ENCODE data around the gene PIM2. TPM values are rescaled to one million over a fixed set of nuclear protein-coding genes. Genes with fewer than 3 reads are reported as not detected.

Gene PIM2
- total RNA-seq, result 1 to 10 TPM; 1.3 to 8.6 (median 2.4) TPM
- 1 to 10 TPM; 2.8 to 8.2 TPM for polyA plus RNA-seq

GRCh38 chrX:48918643-48919340 lies at the start of gene PIM2:
TSS of gene PIM2 (minus strand) at chrX:48919024. CDS start at chrX:48918834, 190 bp downstream.
- ATAC-seq (peak; percentile 84 to 92 (median 90)), FAIRE-seq (peak; percentile 96), DNase-seq (peak; percentile 88 to 95 (median 92))
- Histone ChIP-seq H3K9me3 (no peaks in the 10 kb centered on the region), H3K36me3 (no peaks in the 10 kb centered on the region), H3K27ac (peak within 1 kb of the TSS; percentile 57 to 78 (median 74)), H3K4me1 (no peaks in the 10 kb centered on the region), H3K27me3 (peaks cover 0 to 4% (median 0%) of the 10 kb centered on the region in 4 donors), H3K4me3 (peak within 1 kb of the TSS; percentile 33 to 57 (median 43))
- intact Hi-C loops (cut with DNase I), result no loop called here
- no peak for TF ChIP-seq CTCF (IDR thresholded peaks at IDR 0.05)
- WGBS, 2 donors, result 1 to 22% methylated on average over 41 to 55 of the region's 55 CpGs

- no peak for TF ChIP-seq CTCF (IDR thresholded peaks at IDR 0.05)
- FAIRE-seq (no peak), DNase-seq (no peak), ATAC-seq (no peak)
- intact Hi-C loops (cut with DNase I), result no loop called here
- Histone ChIP-seq H3K36me3 (no peaks in the 10 kb centered on the region), H3K27me3 (no peaks in the 10 kb centered on the region), H3K4me3 (no peak overlapping the region), H3K27ac (no peak overlapping the region), H3K4me1 (no peaks in the 10 kb centered on the region), H3K9me3 (no peaks in the 10 kb centered on the region)
- WGBS, 2 donors, result 36 to 50% methylated on average over 1 of the region's 1 CpG
These were observed 49.6 kb upstream of the PIM2 start for GRCh38 chrX:48968377-48968776.

GRCh38 chrX:48966796-48967579 lies 48.2 kb upstream of the PIM2 start:
- no peak for DNase-seq
- intact Hi-C loops (cut with DNase I), result no loop called here
- FAIRE-seq, result no peak
- no peak for TF ChIP-seq CTCF (IDR thresholded peaks at IDR 0.05)
- Histone ChIP-seq H3K4me1 (no peaks in the 10 kb centered on the region), H3K27me3 (no peaks in the 10 kb centered on the region), H3K36me3 (no peaks in the 10 kb centered on the region), H3K9me3 (no peaks in the 10 kb centered on the region), H3K4me3 (no peak overlapping the region), H3K27ac (no peak overlapping the region)
- peak in 1 of 4 donors; percentile 20 for ATAC-seq
- WGBS, 2 donors, result 71 to 76% methylated on average over 15 of the region's 15 CpGs

- DNase-seq (peak in 1 of 6 donors; percentile 75), ATAC-seq (no peak), FAIRE-seq (no peak)
- H3K4me1 ChIP-seq, result no peaks in the 10 kb centered on the region
- H3K4me3 ChIP-seq, result no peak overlapping the region
- 85 to 89% methylated on average over 14 of the region's 14 CpGs for WGBS, 2 donors
- no peaks in the 10 kb centered on the region for H3K9me3 ChIP-seq
- intact Hi-C loops (cut with DNase I), result no loop called here
- no peaks in the 10 kb centered on the region for H3K36me3 ChIP-seq
- TF ChIP-seq CTCF (IDR thresholded peaks at IDR 0.05), result no peak
- H3K27me3 ChIP-seq, result no peaks in the 10 kb centered on the region
- H3K27ac ChIP-seq, result no peak overlapping the region
These were observed 47.1 kb upstream of the PIM2 start for GRCh38 chrX:48965959-48966358.

Data from pancreas (tissue), 10 donors.